Suprapubic skin (tissue), 3 donors: ENCODE data around the gene SCNN1B.

ENCODE experiments used
- EP300 ChIP-seq: sonication (generic); formaldehyde crosslinking; IDR thresholded peaks from one replicate; pipeline ENCODE4 v1.6.1; 2017; ENCODE audit warnings: antibody characterized with exemption
- TF ChIP-seq, protein P1 (sequence below), 2 donors: fragments of 200-600 bp in 1 of 2; fragments of 450-650 bp in 1 of 2; sonication (generic) in 1 of 2; IDR thresholded peaks; one replicate each; pipeline ENCODE4 v1.5.1; 2016 to 2019; ENCODE audit warnings: antibody characterized with exemption in 2 of 2, mild to moderate bottlenecking in 1 of 2, moderate library complexity in 1 of 2

DNA sequence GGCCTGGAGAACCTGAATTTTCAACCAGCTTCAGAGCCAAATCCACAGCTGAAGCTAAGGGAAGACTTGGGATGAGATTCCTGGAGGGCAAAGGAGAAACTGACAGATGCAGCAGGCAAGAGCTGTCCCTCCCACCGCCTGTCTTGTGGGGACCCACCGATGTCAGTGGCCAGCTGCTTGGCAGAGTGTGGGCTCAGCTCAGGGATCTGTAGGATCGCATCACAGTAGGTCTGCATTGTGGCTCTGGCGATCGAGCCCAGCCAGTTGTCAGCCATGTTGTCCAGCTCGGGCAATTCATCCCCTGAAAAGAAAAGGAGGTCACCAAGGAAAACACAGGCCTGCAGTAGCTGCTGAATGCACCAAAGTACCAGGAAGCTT lies 90.1 kb downstream of the SCNN1B start:
- TF ChIP-seq, protein P1, sequence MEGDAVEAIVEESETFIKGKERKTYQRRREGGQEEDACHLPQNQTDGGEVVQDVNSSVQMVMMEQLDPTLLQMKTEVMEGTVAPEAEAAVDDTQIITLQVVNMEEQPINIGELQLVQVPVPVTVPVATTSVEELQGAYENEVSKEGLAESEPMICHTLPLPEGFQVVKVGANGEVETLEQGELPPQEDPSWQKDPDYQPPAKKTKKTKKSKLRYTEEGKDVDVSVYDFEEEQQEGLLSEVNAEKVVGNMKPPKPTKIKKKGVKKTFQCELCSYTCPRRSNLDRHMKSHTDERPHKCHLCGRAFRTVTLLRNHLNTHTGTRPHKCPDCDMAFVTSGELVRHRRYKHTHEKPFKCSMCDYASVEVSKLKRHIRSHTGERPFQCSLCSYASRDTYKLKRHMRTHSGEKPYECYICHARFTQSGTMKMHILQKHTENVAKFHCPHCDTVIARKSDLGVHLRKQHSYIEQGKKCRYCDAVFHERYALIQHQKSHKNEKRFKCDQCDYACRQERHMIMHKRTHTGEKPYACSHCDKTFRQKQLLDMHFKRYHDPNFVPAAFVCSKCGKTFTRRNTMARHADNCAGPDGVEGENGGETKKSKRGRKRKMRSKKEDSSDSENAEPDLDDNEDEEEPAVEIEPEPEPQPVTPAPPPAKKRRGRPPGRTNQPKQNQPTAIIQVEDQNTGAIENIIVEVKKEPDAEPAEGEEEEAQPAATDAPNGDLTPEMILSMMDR (IDR thresholded peaks at IDR 0.05): no peak
- TF ChIP-seq EP300: no peak
